Stimulated activated CD8-positive, alpha-beta memory T cell treated with anti-CD3 and anti-CD28 coated beads, Interleukin-4, amount 100 ng/mL, for 24 hours (primary cell): ENCODE results near the gene FNDC3A.
"Not testable (repeated sequence)": the region's sequence is repeated elsewhere in the genome, so short reads cannot be mapped to it uniquely, and the experiment has no call there.

Source experiments
- DNase-seq: peaks from one replicate; pipeline ENCODE4 v3.0.0-alpha.2; 2020; ENCODE audit warnings: low read depth

The FNDC3A gene

GRCh38 chr13:49044836-49045235 lies 69.1 kb downstream of the FNDC3A start:
- DNase-seq: no peak

GRCh38 chr13:49046002-49046401 lies 70.3 kb downstream of the FNDC3A start:
- no peak for DNase-seq

DNA sequence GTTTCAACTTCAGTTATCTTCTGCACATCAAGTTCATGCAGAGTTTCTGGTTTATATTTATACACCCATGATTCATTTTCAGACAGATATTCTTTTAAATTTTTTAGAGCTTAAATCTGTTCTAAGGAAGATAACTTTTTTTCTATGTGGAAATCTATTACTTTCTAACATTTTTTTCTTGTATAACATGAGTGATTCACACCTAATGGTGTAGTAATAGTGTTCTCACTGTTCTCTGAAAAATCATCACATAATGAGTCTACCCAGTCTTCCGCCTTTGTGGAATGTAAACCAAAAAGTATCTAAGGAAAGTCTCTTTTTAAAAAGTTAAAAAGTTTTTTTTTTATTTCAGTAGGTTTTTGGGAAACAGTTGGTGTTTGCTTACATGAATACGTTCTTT lies 70.8 kb downstream of the FNDC3A start:
- DNase-seq: no peak

DNA sequence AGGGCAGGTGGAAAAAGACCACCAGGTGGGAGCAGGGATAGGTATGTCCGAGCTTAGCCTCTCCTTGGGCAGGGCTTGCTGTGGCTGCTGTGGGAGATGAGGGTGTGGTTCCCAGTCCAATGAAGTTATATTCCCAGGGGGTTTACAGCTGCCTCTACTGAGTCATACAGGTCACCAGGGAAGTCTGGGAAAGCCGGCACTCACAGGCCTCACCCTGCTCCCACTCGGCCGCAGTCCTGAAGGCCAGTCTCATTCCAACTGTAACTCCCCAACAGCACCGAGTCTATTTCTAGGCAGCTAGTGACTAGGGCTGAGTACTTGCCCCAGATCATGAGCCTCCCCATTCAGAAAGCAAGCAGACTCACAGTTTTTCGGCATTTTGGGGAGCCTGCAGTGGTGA lies 77.1 kb downstream of the FNDC3A start:
- DNase-seq: no peak

DNA sequence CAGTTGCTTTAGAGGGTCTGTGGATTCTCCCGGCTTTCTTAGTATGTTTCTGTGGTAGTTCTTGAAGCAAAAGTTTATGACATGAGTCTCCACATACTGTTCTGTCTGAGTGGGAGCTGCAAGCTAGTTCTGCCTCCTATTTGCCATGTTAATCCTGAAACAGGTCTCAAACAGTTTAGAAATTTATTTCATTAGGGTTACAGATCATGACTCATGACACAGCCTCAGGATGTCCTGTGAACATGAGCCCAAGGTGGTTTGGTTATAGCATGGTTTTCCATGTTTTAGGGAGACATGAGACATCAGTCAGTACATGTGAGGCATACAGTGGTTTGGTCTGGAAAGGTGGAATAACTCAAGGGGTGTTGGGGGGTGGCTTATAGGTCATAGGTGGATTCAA lies 77.5 kb downstream of the FNDC3A start:
- no peak for DNase-seq

DNA sequence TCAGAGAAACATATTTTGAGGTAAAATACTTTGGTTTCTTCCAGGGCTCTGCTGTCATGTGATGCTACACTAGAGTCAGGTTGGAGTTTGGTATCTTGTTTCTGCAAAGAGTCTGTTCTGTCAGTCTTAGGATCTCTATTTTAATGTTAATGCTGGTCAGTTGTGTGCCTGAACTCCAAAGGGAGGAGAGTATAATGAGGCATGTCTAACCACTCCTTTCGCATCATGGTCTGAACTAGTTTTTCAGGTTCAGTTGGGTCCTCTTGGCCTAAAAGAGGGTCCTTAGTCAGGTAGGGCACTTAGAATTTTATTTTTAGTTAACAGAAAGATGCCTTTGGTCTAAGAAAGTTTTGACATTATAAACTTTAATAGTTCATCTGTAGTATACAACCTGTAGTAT lies 78.2 kb downstream of the FNDC3A start:
- DNase-seq: no peak

GRCh38 chr13:49055021-49055420 lies 79.3 kb downstream of the FNDC3A start:
- no peak for DNase-seq

- DNase-seq: no peak
These were observed 81.5 kb downstream of the FNDC3A start for GRCh38 chr13:49057176-49057575.

GRCh38 chr13:49058761-49059160 lies 83.0 kb downstream of the FNDC3A start:
- no peak for DNase-seq

- no peak for DNase-seq
These were observed 85.1 kb downstream of the FNDC3A start for GRCh38 chr13:49060678-49061387.

DNA sequence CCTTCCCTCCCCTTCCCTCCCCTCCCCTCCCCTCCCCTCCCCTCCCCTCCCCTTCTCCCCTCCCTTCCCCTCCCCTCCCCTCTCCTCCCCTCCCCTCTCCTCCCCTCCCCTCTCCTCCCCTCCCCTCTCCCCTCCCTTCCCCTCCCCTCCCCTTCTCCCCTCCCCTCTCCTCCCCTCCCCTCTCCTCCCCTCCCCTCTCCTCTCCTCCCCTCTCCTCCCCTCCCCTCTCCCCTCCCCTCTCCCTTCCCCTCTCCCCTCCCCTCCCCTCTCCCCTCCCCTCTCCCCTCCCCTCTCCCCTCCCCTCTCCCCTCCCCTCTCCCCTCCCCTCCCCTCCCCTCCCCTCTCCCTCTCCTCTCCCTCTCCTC lies 85.7 kb downstream of the FNDC3A start:
- DNase-seq: not testable (repeated sequence)

- no peak for DNase-seq
These were observed 86.7 kb downstream of the FNDC3A start for GRCh38 chr13:49062297-49062896.

GRCh38 chr13:49063011-49063410 lies 87.3 kb downstream of the FNDC3A start:
- no peak for DNase-seq

GRCh38 chr13:49063497-49063896 lies 87.8 kb downstream of the FNDC3A start:
- DNase-seq: no peak

GRCh38 chr13:49064476-49064875 lies 88.8 kb downstream of the FNDC3A start:
- DNase-seq: no peak

GRCh38 chr13:49066856-49067255 lies 91.1 kb downstream of the FNDC3A start:
- DNase-seq: no peak

DNA sequence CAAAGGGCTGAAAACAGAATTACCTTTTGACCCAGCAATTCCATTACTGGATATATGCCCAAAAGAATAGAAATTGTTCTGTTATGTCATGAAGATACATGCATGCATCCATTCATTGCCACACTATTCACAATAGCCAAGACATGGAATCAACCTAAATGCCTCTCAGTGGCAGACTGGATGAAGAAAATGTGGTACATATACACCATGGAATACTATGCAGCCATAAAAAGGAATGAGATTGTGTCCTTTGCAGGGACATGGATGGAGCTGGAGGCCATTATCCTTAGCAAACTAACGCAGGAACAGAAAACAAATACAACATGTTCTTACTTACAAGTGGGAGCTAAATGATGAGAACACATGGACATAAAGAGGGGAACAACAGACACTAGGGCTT lies 92.8 kb downstream of the FNDC3A start:
- DNase-seq: not testable (repeated sequence)

DNA sequence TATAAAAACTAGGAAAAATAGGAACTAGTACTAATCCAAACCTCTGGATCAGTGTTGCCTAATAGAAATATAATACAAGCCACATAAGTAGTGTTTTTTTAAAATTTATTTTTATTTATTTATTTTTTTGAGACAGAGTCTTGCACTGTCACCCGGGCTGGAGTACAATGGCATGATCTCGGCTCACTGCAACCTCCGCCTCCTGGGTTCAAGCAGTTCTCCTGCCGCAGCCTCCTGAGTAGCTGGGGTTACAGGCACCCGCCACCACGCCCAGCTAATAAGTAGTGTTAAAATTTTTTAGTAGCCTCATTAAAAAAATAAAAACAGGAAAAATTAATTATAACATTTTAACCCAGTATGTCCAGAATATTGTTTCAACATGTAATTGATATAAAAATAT lies 94.3 kb downstream of the FNDC3A start:
- not testable (repeated sequence) for DNase-seq

DNA sequence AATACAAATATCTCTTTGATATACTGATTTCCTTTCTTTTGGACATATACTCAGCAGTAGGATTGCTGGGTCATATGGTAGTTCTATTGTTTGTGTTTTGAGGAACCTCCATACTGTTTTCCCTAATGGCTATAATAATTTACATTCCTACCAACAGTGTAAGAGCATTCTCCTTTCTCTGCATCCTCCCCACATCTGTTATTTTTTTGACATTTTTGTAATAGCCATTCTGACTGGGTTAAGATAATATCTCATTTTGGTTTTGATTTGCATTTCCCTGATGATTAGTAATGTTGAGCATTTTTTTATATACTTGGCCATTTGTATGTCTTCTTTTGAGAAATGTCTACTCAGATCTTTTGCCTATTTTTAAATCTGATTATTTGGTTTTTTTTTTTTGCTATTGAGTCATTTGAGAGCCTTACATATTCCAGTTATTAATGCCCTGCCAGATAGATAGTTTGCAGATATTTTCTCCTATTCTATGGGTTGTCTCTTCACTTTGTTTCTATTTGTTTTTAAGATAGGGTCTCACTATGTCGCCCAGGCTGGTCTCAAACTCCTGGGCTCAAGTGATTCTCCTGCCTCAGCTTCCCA lies 95.7 kb downstream of the FNDC3A start:
- no peak for DNase-seq

DNA sequence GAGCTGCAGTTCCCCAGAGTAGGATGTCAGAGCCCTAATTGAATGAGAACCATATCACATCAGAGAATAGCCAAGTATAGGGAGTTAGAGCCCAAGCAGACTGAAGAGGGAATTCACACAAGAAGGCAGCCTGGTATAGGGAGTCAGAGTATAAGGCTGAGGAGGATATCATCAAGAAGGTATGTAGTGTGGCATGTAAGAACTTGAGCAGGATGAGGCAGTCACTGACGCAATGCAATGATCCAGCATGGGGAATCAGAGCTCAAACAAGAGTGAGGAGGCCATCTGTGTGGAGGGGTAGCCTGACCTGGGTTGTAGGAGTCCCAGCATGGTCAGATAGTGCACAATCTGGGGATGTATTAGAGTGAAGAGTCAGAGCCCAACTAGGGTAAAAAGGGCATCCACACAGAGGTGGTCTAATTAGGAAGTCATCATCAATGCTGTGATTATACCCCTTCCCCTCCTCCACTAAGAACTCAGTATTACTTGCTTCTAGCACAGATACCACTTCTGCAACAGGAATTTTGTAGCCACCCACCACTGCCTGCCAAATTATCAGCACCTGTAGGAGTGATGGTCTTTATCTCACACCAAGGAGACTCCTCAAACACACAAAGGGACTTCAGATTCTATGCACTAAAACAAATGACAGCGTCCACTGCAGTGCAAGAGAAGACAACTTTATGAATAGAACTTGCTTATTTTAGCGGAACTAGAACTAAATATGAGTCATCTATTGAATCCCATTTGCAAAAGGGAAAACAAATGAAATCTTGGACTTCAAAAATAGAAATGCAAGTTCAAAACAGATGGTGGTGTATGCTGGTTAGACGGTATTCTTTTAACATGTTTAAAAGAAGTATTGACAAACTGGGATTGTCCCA lies 107.2 kb downstream of the FNDC3A start:
- no peak for DNase-seq

DNA sequence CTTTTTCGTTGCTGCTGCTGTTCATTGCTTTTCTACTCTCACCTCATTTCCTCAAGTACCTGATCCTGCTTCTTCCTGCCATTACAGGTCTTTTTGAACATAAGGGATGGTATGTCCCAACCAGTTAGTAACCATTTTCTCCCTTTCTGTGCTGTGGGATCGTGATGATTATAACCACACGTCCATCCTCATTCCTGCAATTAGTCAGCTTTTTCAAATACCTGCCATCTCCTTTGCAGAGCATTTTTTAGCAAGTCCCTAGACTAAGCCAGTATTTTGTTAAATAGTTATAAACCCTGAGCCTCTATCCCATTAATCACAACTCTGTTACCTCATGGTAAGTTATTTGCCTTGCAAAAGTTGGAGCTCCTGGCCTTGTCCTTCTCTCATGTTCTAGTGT lies 109.2 kb downstream of the FNDC3A start:
- DNase-seq: no peak

DNA sequence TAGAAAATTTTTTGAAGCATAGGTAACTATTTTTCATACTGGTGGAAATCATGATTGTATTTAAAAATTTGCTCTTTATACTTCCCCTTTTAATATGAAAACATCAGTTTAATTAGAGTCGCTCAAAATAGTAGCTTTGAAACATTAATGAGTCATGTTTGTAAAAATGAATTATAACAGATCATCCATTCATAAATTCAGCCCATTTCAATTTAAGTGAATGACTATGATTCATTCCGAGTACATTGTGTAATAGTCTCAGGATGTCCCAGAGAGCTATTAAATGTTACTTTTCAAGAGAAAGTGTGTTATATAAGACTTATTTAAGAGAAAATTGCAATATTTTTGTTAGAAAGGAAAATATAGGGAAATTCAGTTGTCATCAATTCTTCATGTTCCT lies 111.0 kb downstream of the FNDC3A start:
- DNase-seq: no peak

DNA sequence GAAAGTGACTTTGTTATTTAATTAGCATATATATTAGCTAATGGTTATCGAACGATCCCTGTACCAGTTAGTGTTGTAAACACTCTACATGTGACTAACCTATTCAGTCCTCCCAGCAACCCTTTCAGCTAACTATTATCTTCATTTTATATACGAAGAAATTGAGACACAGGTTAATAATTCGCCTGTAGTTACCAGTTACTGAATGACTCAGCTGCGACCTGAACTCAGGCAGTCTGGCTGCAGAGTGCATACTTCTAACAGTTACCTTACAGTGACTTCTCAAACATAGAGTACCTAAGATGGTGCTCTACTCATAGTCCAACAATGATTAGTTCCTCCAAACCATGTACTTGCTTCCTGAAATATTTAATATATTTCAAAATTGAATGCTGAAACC lies 117.7 kb downstream of the FNDC3A start:
- DNase-seq: no peak
